WTC11 (cell line): ENCODE results near the gene SERPING1. TPM values are rescaled to one million over a fixed set of nuclear protein-coding genes. Genes with fewer than 3 reads are reported as not detected.
A peak's percentile ranks its signal among the peaks of the same experiment; 100 is the strongest.

Source experiments
- ATAC-seq: fragments of 200-7000 bp; cut with Tn5 transposase; 2 replicates; pipeline ENCODE4 v1.10.0; 2021; ENCODE audit warnings: mild to moderate bottlenecking, moderate library complexity
- CTCF ChIA-PET: fragments of 300-600 bp; sonication (Branson Sonifier 250); formaldehyde crosslinking; loops from one replicate; lab custom pipeline; 2021; ENCODE audit warnings: antibody characterized with exemption; lab: Charles Lee
- POLR2A ChIA-PET: fragments of 350-600 bp; sonication (Branson Sonifier 250); formaldehyde crosslinking; loops from one replicate; lab custom pipeline; 2021; ENCODE audit warnings: antibody characterized with exemption; lab: Charles Lee
- DNase-seq: peaks from one replicate; pipeline ENCODE4 v3.0.0; 2021; ENCODE audit warnings: low spot score
- H3K27ac Mint-ChIP-seq: 2 replicates; pipeline ENCODE4 v1.8.0; 2021; ENCODE audit warnings: mixed read lengths
- H3K27me3 Mint-ChIP-seq: 2 replicates; pipeline ENCODE4 v1.8.0; 2021; ENCODE audit warnings: low read depth, mild to moderate bottlenecking, moderate library complexity, mixed read lengths
- H3K36me3 Mint-ChIP-seq: 2 replicates; pipeline ENCODE4 v1.8.0; 2021; ENCODE audit warnings: mixed read lengths
- H3K4me1 Mint-ChIP-seq: 2 replicates; pipeline ENCODE4 v1.8.0; 2022; ENCODE audit warnings: mixed read lengths
- H3K4me3 Mint-ChIP-seq: 2 replicates; pipeline ENCODE4 v1.8.0; 2021; ENCODE audit warnings: mild to moderate bottlenecking, moderate library complexity, mixed read lengths
- H3K9me3 Mint-ChIP-seq: 2 replicates; pipeline ENCODE4 v1.8.0; 2021; ENCODE audit warnings: mixed read lengths
- CBFB ChIP-seq: sonication (generic); formaldehyde crosslinking; IDR thresholded peaks from 2 replicates; pipeline ENCODE4 v1.8.1; 2022; ENCODE audit warnings: mild to moderate bottlenecking, low read depth, missing genetic modification reagents
- E2F1 ChIP-seq: sonication (generic); formaldehyde crosslinking; IDR thresholded peaks from 2 replicates; pipeline ENCODE4 v1.8.0; 2022; ENCODE audit warnings: mild to moderate bottlenecking, missing genetic modification reagents
- E2F4 ChIP-seq: sonication (generic); formaldehyde crosslinking; IDR thresholded peaks from 2 replicates; pipeline ENCODE4 v1.8.1; 2022; ENCODE audit warnings: low read depth, mild to moderate bottlenecking, moderate library complexity, missing genetic modification reagents, borderline replicate concordance
- EMX1 ChIP-seq: fragments of 250-450 bp; sonication (Bioruptor Pico); IDR thresholded peaks from 2 replicates; pipeline ENCODE4 v1.8.0; 2021; ENCODE audit warnings: mild to moderate bottlenecking
- ESRRA ChIP-seq: sonication (generic); formaldehyde crosslinking; IDR thresholded peaks from 2 replicates; pipeline ENCODE4 v1.8.1; 2022; ENCODE audit warnings: mild to moderate bottlenecking, missing genetic modification reagents, borderline replicate concordance
- JUN ChIP-seq: sonication (generic); formaldehyde crosslinking; IDR thresholded peaks from 2 replicates; pipeline ENCODE4 v1.8.0; 2023; ENCODE audit warnings: mild to moderate bottlenecking, missing genetic modification reagents
- MYBL2 ChIP-seq: sonication (generic); formaldehyde crosslinking; IDR thresholded peaks from 2 replicates; pipeline ENCODE4 v1.8.1; 2023; ENCODE audit warnings: mild to moderate bottlenecking, moderate library complexity, missing genetic modification reagents
- NFE2L1 ChIP-seq: sonication (generic); formaldehyde crosslinking; IDR thresholded peaks from 2 replicates; pipeline ENCODE4 v1.8.1; 2023; ENCODE audit warnings: missing genetic modification reagents
- NR2C2 ChIP-seq: sonication (generic); formaldehyde crosslinking; IDR thresholded peaks from 2 replicates; pipeline ENCODE4 v1.8.0; 2022; ENCODE audit warnings: mild to moderate bottlenecking, missing genetic modification reagents
- OVOL2 ChIP-seq: fragments of 250-450 bp; sonication (Bioruptor Pico); IDR thresholded peaks from 2 replicates; pipeline ENCODE4 v1.9.0; 2021; ENCODE audit warnings: mild to moderate bottlenecking, borderline replicate concordance
- RELA ChIP-seq: sonication (generic); formaldehyde crosslinking; IDR thresholded peaks from 2 replicates; pipeline ENCODE4 v1.8.1; 2022; ENCODE audit warnings: missing genetic modification reagents, mild to moderate bottlenecking, borderline replicate concordance
- STAT6 ChIP-seq: sonication (generic); formaldehyde crosslinking; conservative IDR thresholded peaks from 2 replicates; pipeline ENCODE4 v1.8.1; 2023; ENCODE audit warnings: mild to moderate bottlenecking, low read depth, missing genetic modification reagents, moderate library complexity
- TCF7 ChIP-seq: sonication (generic); formaldehyde crosslinking; IDR thresholded peaks from 2 replicates; pipeline ENCODE4 v1.8.0; 2022; ENCODE audit warnings: mild to moderate bottlenecking, low read depth, missing genetic modification reagents, moderate library complexity
- ZNF121 ChIP-seq: sonication (generic); formaldehyde crosslinking; IDR thresholded peaks from 2 replicates; pipeline ENCODE4 v1.8.0; 2023; ENCODE audit warnings: missing genetic modification reagents
- ZNF263 ChIP-seq: sonication (generic); formaldehyde crosslinking; IDR thresholded peaks from 2 replicates; pipeline ENCODE4 v1.8.1; 2022; ENCODE audit warnings: low read depth, mild to moderate bottlenecking, moderate library complexity, missing genetic modification reagents
- ZNF396 ChIP-seq: fragments of 250-450 bp; sonication (Bioruptor Pico); IDR thresholded peaks from 2 replicates; pipeline ENCODE4 v1.8.0; 2021; ENCODE audit warnings: mild to moderate bottlenecking, moderate library complexity, borderline replicate concordance
- total RNA-seq: library from RNA; stranded (reverse); gene quantifications from 3 replicates; pipeline ENCODE4 v1.2.3, GENCODE V29; 2021
- TF ChIP-seq, protein P1 (sequence below): sonication (generic); formaldehyde crosslinking; IDR thresholded peaks from 2 replicates; pipeline ENCODE4 v1.8.1; 2023; ENCODE audit warnings: mild to moderate bottlenecking, moderate library complexity, missing genetic modification reagents
- TF ChIP-seq, protein P2 (sequence below): fragments of 200-600 bp; IDR thresholded peaks from 2 replicates; pipeline ENCODE4 v1.8.0; 2022; ENCODE audit warnings: antibody characterized with exemption

SERPING1 gene
- total RNA-seq, 1 experiment from 2014 or later: 49.1 TPM

DNA sequence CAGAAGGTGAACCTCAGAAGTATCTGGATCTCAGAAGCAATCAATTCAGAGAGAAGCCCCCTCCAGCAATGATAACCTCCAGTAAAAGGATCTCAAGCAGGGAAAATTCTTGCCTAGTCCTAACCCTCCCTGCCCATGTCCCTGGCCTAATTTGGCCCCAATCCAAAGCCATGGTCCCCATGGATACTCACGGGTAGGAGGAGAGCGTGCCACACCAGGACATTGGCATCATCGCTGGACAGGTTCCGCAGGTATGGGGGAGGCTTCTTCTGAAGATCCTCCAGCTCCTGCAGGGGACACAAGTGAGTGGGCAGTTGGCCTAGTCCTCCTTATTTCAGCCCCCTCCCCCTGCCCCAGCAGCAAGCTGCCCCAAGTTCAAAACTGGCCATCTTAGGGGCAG lies 37.3 kb upstream of the SERPING1 start (continued):
- TF ChIP-seq STAT6 (CRISPR knock-in tag) (no peak), E2F4 (CRISPR knock-in tag) (no peak)
- TF ChIP-seq, protein P1, sequence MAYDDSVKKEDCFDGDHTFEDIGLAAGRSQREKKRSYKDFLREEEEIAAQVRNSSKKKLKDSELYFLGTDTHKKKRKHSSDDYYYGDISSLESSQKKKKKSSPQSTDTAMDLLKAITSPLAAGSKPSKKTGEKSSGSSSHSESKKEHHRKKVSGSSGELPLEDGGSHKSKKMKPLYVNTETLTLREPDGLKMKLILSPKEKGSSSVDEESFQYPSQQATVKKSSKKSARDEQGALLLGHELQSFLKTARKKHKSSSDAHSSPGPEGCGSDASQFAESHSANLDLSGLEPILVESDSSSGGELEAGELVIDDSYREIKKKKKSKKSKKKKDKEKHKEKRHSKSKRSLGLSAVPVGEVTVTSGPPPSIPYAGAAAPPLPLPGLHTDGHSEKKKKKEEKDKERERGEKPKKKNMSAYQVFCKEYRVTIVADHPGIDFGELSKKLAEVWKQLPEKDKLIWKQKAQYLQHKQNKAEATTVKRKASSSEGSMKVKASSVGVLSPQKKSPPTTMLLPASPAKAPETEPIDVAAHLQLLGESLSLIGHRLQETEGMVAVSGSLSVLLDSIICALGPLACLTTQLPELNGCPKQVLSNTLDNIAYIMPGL: no peak

GRCh38 chr11:57562596-57562995 lies 34.9 kb upstream of the SERPING1 start:
- H3K36me3 Mint-ChIP-seq: peaks cover 5% of the 10 kb centered on the region
- peaks cover 4% of the 10 kb centered on the region; the same call in 1 of the 2 replicates for H3K27me3 Mint-ChIP-seq
- H3K27ac Mint-ChIP-seq: peak overlapping the region; percentile 24; the same call in 1 of the 2 replicates
- ATAC-seq (peak; percentile 76), DNase-seq (no peak)
- no peaks in the 10 kb centered on the region for H3K9me3 Mint-ChIP-seq
- no peak overlapping the region for H3K4me3 Mint-ChIP-seq
- TF ChIP-seq RELA (CRISPR knock-in tag) (no peak), NFE2L1 (CRISPR knock-in tag) (no peak), E2F4 (CRISPR knock-in tag) (no peak), ZNF263 (CRISPR knock-in tag) (no peak), ZNF396 (CRISPR knock-in tag) (no peak), EMX1 (CRISPR knock-in tag) (no peak), NR2C2 (CRISPR knock-in tag) (no peak), MYBL2 (no peak), OVOL2 (CRISPR knock-in tag) (no peak), TCF7 (CRISPR knock-in tag) (no peak), ESRRA (CRISPR knock-in tag) (no peak), ZNF121 (CRISPR knock-in tag) (no peak), JUN (CRISPR knock-in tag) (no peak), CBFB (CRISPR knock-in tag) (no peak), E2F1 (CRISPR knock-in tag) (no peak)
- TF ChIP-seq, protein P2, sequence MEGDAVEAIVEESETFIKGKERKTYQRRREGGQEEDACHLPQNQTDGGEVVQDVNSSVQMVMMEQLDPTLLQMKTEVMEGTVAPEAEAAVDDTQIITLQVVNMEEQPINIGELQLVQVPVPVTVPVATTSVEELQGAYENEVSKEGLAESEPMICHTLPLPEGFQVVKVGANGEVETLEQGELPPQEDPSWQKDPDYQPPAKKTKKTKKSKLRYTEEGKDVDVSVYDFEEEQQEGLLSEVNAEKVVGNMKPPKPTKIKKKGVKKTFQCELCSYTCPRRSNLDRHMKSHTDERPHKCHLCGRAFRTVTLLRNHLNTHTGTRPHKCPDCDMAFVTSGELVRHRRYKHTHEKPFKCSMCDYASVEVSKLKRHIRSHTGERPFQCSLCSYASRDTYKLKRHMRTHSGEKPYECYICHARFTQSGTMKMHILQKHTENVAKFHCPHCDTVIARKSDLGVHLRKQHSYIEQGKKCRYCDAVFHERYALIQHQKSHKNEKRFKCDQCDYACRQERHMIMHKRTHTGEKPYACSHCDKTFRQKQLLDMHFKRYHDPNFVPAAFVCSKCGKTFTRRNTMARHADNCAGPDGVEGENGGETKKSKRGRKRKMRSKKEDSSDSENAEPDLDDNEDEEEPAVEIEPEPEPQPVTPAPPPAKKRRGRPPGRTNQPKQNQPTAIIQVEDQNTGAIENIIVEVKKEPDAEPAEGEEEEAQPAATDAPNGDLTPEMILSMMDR: no peak
- peaks cover 22% of the 10 kb centered on the region for H3K4me1 Mint-ChIP-seq
- ChIA-PET POLR2A (interaction anchor here (1.1 kb wide), 1 partner anchor 47 kb away, joined by 3 read pairs; the partner anchor contains the start of gene SLC43A1), CTCF (interaction anchor here (0.7 to 3.1 kb wide), 9 partner anchors 15 to 105 kb away, joined by 3 to 13 read pairs (median 4); no protein-coding TSS in a partner anchor)
